Naive thymus-derived CD8-positive, alpha-beta T cell (primary cell): Measurements from ENCODE around the gene ARHGAP23. TPM values are rescaled to one million over a fixed set of nuclear protein-coding genes. Genes with fewer than 3 reads are reported as not detected.
"Not testable (repeated sequence)": the region's sequence is repeated elsewhere in the genome, so short reads cannot be mapped to it uniquely, and the experiment has no call there.

Experiments
- ATAC-seq, 2 donors: fragments of 150-1000 bp; cut with Tn5 transposase in 1 of 2; sonication (Bioruptor Pico), chemical (Tn5 transposase) in 1 of 2; 1 replicate in 1 of 2; 2 replicates in 1 of 2; pipeline ENCODE4 v1.10.0; 2021; ENCODE audit warnings: mild to moderate bottlenecking in 2 of 2, moderate library complexity in 2 of 2
- POLR2A ChIA-PET: fragments of 350-600 bp; sonication (Branson Sonifier 250); formaldehyde crosslinking; loops from one replicate; lab custom pipeline; 2021; ENCODE audit warnings: antibody characterized with exemption; lab: Charles Lee
- DNase-seq, 10 donors: peaks; one replicate each; pipeline versions ENCODE4 v3.0.0 to v3.0.0-alpha.2; 2020 to 2022
- H3K27ac Mint-ChIP-seq, 10 donors: one replicate each; pipeline ENCODE4 v1.8.0; 2020 to 2022; ENCODE audit warnings: mild to moderate bottlenecking in 10 of 10, mixed read lengths in 10 of 10, moderate library complexity in 4 of 10, inconsistent platforms in 1 of 10
- H3K27me3 Mint-ChIP-seq, 5 donors: one replicate each; pipeline ENCODE4 v1.8.0; 2021 to 2022; ENCODE audit warnings: mixed read lengths in 5 of 5
- H3K36me3 Mint-ChIP-seq, 3 donors: one replicate each; pipeline ENCODE4 v1.8.0; 2020 to 2022; ENCODE audit warnings: mixed read lengths in 3 of 3, mild to moderate bottlenecking in 2 of 3, inconsistent platforms in 1 of 3
- H3K4me1 Mint-ChIP-seq, 4 donors: one replicate each; pipeline ENCODE4 v1.8.0; 2021 to 2022; ENCODE audit warnings: mixed read lengths in 4 of 4
- H3K4me3 Mint-ChIP-seq, 10 donors: one replicate each; pipeline ENCODE4 v1.8.0; 2020 to 2022; ENCODE audit warnings: mild to moderate bottlenecking in 10 of 10, mixed read lengths in 10 of 10, moderate library complexity in 6 of 10, inconsistent platforms in 1 of 10
- H3K9me3 Mint-ChIP-seq, 9 donors: one replicate each; pipeline ENCODE4 v1.8.0; 2020 to 2022; ENCODE audit warnings: mixed read lengths in 9 of 9, mild to moderate bottlenecking in 3 of 9, inconsistent platforms in 1 of 9, moderate library complexity in 1 of 9
- polyA plus RNA-seq, 3 donors: library from polyadenylated mRNA; unstranded; fragments of 300-500 nt; fragmentation: Illumina TruSeq; gene quantifications; one replicate each; pipeline ENCODE4 v1.2.3, GENCODE V29; 2021
- total RNA-seq, 8 experiments: library from RNA in 2 of 8; stranded (reverse) in 2 of 8; gene quantifications; one replicate each; pipeline ENCODE4 v1.2.3 and lab custom pipeline; 2021 to 2026

The ARHGAP23 gene
- total and polyA plus RNA-seq, 5 experiments from 2014 or later: 0.18 TPM; not detected in 4

DNA sequence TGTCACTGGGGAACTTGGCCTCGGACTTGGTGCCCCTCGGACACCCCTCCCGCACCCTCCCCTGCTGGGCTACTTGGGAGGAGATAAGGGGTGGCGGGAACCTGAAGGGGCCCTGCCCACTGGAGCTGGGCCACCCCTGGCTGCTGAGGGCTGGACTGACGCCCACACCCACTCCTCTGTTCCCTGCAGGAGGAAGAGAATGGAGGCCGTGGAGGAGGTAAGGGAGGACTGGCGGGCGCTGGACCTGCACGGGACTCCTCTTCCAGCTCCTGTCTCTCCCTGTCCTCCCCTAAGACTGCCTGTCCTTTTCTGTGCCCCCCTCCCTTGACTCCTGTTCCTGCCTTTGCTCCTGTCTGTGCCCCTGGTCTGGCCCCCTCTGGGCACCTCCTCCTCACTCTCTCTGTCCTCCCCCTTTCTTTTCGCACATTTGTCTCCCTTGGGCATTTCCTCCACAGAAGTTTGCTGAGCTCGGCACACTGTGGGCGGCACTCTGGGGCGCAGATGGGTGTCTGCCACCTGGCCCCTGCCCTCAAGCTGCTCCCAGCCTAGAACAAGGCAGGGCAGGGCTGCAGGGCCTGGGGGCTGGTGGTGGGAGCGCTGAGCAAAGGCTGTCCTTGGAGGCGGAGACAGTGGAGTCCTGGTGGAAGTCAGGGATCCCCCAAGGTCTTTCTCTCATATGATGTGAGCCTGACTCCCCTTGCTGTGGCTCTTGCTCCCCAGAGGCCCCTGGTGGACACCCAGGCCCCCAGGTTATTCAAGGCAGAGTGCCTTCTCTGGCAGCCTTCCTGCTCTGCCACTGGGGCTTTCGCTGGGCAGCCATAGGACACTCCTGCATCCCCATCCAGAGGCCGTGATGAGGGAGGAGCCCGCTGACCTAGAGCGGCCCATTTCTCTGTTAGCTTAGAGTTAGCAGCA lies 32.7 kb downstream of the ARHGAP23 start:
- H3K4me3 Mint-ChIP-seq: no peak overlapping the region

GRCh38 chr17:38461683-38462082 lies 33.4 kb downstream of the ARHGAP23 start:
- no peaks in the 10 kb centered on the region for H3K4me1 Mint-ChIP-seq
- peak overlapping the region in 1 of 10 donors; percentile 35 for H3K27ac Mint-ChIP-seq
- H3K9me3 Mint-ChIP-seq: no peaks in the 10 kb centered on the region
- H3K4me3 Mint-ChIP-seq: no peak overlapping the region
- H3K36me3 Mint-ChIP-seq: no peaks in the 10 kb centered on the region
- peaks cover 2 to 25% (median 10%) of the 10 kb centered on the region in 5 donors for H3K27me3 Mint-ChIP-seq
- no peak for DNase-seq
- ATAC-seq: no peak
- POLR2A ChIA-PET: no interaction called here

More for the DNA sequence above, 32.7 kb downstream of the ARHGAP23 start:
- Mint-ChIP-seq H3K27ac (no peak overlapping the region), H3K4me1 (no peaks in the 10 kb centered on the region), H3K9me3 (no peaks in the 10 kb centered on the region), H3K36me3 (no peaks in the 10 kb centered on the region), H3K27me3 (peaks cover 5 to 32% (median 12%) of the 10 kb centered on the region in 5 donors)
- ATAC-seq: no peak
- POLR2A ChIA-PET: no interaction called here
- no peak for DNase-seq

- no peak overlapping the region for H3K27ac Mint-ChIP-seq
- no peak for ATAC-seq
- no peaks in the 10 kb centered on the region for H3K9me3 Mint-ChIP-seq
Measured at GRCh38 chr17:38463451-38463858, 35.2 kb downstream of the ARHGAP23 start.

GRCh38 chr17:38464251-38464722 lies 36.0 kb downstream of the ARHGAP23 start:
- Mint-ChIP-seq H3K4me3 (no peak overlapping the region), H3K27ac (no peak overlapping the region), H3K4me1 (no peaks in the 10 kb centered on the region), H3K27me3 (peaks cover 0 to 18% (median 8%) of the 10 kb centered on the region in 5 donors), H3K9me3 (no peaks in the 10 kb centered on the region), H3K36me3 (no peaks in the 10 kb centered on the region)
- POLR2A ChIA-PET: no interaction called here
- DNase-seq: peak in 1 of 10 donors; percentile 52
- ATAC-seq: no peak

More at GRCh38 chr17:38463451-38463858, 35.2 kb downstream of the ARHGAP23 start:
- POLR2A ChIA-PET: no interaction called here
- H3K4me3 Mint-ChIP-seq: no peak overlapping the region
- DNase-seq: no peak
- H3K4me1 Mint-ChIP-seq: no peaks in the 10 kb centered on the region
- no peaks in the 10 kb centered on the region for H3K36me3 Mint-ChIP-seq
- H3K27me3 Mint-ChIP-seq: peaks cover 0 to 18% (median 8%) of the 10 kb centered on the region in 5 donors

DNA sequence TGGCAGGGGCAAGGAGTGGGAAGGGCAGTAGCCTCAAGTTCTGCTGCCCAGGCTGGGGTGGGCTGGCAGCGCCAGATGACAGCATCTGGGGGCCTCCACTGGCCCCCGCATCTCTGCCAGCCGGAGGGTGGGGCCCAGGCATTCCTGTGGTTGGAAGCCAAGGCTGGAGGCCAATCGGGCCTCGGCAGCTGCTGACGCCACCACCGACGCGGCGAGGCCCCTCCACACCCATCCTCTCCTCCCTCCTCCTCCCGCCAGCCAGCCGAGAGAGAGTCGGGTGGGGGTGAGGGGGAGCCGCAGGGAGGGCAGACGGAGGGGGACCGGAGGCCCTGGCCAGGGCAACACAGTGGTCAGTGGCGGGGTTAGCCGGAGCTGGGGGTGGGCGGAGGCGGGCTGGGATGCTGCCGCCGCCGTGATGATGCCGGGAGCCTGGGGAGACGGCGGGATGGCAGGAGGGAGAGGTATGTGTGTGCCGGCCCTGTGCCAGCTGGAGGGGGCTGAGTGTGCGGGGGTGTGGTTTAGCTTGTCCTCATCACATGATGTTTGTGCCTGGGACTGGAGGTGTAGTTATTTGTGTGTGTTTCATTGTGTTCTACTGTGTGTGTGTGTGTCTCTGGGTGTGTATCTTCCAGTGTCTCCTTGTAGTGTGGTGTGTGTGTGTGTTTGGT lies 36.6 kb downstream of the ARHGAP23 start:
- Mint-ChIP-seq H3K27me3 (peaks cover 0 to 18% (median 8%) of the 10 kb centered on the region in 5 donors), H3K27ac (no peak overlapping the region), H3K36me3 (no peaks in the 10 kb centered on the region), H3K4me3 (no peak overlapping the region), H3K4me1 (no peaks in the 10 kb centered on the region), H3K9me3 (no peaks in the 10 kb centered on the region)
- ATAC-seq (no peak), DNase-seq (peak in 1 of 10 donors; percentile 45)
- POLR2A ChIA-PET: no interaction called here

- DNase-seq (peak in 1 of 10 donors; percentile 59), ATAC-seq (no peak)
- no peak overlapping the region for H3K4me3 Mint-ChIP-seq
- H3K4me1 Mint-ChIP-seq: no peaks in the 10 kb centered on the region
- H3K36me3 Mint-ChIP-seq: no peaks in the 10 kb centered on the region
- peaks cover 0 to 23% (median 8%) of the 10 kb centered on the region in 5 donors for H3K27me3 Mint-ChIP-seq
- POLR2A ChIA-PET: no interaction called here
- H3K9me3 Mint-ChIP-seq: no peaks in the 10 kb centered on the region
- H3K27ac Mint-ChIP-seq: no peak overlapping the region
Measured at GRCh38 chr17:38465391-38466345, 37.4 kb downstream of the ARHGAP23 start.

GRCh38 chr17:38466346-38467315 lies 38.4 kb downstream of the ARHGAP23 start:
- POLR2A ChIA-PET: no interaction called here
- Mint-ChIP-seq H3K27ac (no peak overlapping the region), H3K4me1 (no peaks in the 10 kb centered on the region), H3K36me3 (no peaks in the 10 kb centered on the region), H3K4me3 (no peak overlapping the region), H3K9me3 (no peaks in the 10 kb centered on the region), H3K27me3 (peaks cover 0 to 23% (median 8%) of the 10 kb centered on the region in 5 donors)
- DNase-seq (peak in 1 of 10 donors; percentile 58), ATAC-seq (no peak)

- Mint-ChIP-seq H3K9me3 (no peaks in the 10 kb centered on the region), H3K36me3 (no peaks in the 10 kb centered on the region), H3K4me1 (no peaks in the 10 kb centered on the region), H3K4me3 (no peak overlapping the region), H3K27me3 (peaks cover 0 to 22% (median 8%) of the 10 kb centered on the region in 5 donors), H3K27ac (no peak overlapping the region)
- POLR2A ChIA-PET: no interaction called here
- ATAC-seq (no peak), DNase-seq (no peak)
Measured at GRCh38 chr17:38467491-38467890, 39.2 kb downstream of the ARHGAP23 start.

DNA sequence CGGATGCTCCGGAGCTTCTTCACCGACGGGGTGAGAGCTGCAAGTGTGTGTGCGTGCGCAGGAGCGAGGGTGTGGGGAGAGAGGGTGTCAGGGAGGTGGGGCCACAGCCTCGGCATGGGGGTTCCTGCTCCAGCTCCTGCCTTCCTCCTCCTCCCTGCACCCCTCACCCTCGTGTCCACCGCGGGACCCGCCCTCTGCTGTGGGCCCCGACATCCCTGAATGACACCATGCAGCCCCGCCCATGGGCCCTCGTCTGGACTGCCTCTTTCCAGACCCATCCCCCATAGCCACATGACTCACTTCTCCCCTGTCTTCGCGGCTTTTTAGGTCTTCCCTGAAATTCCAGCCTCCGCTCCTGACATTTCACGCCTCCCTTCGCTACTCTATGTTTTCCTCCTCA lies 41.6 kb downstream of the ARHGAP23 start:
- Mint-ChIP-seq H3K27me3 (peaks cover 0 to 8% (median 4%) of the 10 kb centered on the region in 5 donors), H3K4me1 (no peaks in the 10 kb centered on the region)

DNA sequence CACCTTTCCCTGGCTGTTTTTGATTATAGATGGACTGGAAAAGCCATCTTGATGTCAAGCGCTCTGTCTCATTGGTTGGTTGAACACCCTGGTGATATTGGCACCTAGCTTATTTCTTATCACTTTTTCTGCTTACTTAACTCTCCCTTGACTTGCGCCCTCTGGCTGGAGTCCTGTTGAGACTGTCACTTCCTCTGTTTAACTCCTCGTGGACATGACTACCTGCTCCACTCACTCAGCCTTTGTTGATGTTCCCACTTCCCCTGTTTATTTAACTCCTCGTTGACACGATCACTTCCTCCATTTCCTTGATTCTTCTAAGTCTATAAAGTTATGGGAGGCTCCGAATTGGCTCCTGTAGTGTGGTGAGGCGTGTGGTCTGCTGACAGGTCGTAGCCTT lies 43.0 kb downstream of the ARHGAP23 start:
- H3K36me3 Mint-ChIP-seq, H3K4me1 Mint-ChIP-seq, H3K27ac Mint-ChIP-seq, DNase-seq, H3K4me3 Mint-ChIP-seq, H3K9me3 Mint-ChIP-seq, H3K27me3 Mint-ChIP-seq, ATAC-seq, POLR2A ChIA-PET: not testable (repeated sequence)

More for the DNA sequence above, 41.6 kb downstream of the ARHGAP23 start:
- no peak overlapping the region for H3K4me3 Mint-ChIP-seq
- H3K9me3 Mint-ChIP-seq: no peaks in the 10 kb centered on the region
- ATAC-seq (no peak), DNase-seq (peak in 1 of 10 donors; percentile 48)
- no peaks in the 10 kb centered on the region for H3K36me3 Mint-ChIP-seq
- H3K27ac Mint-ChIP-seq: no peak overlapping the region
- POLR2A ChIA-PET: no interaction called here

DNA sequence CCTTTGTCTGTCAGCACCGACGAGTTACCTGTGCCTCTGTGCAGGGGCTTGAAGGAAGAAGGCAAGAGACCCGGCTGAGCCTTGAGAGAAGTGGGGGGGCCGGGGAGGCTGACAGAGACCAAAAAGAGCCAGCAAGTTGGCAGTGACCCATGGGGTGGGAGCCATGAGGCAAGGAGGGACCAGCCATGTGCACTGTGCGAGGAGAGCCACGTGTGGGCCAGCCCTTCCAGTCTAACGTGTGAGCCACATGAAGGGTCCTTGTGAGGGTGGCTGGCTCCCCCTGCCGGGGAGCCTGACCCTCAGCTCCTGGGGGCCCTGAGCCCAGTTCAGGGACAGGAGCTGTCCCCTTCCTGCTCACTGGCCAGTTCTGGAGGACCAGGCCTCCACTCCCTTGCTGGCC lies 46.4 kb downstream of the ARHGAP23 start:
- H3K36me3 Mint-ChIP-seq, DNase-seq, ATAC-seq, H3K4me1 Mint-ChIP-seq, H3K27me3 Mint-ChIP-seq, POLR2A ChIA-PET, H3K4me3 Mint-ChIP-seq, H3K27ac Mint-ChIP-seq, H3K9me3 Mint-ChIP-seq: not testable (repeated sequence)
